Upper lobe of left lung (tissue), 6 donors: ENCODE data around the gene CTSE. TPM values are rescaled to one million over a fixed set of nuclear protein-coding genes. Genes with fewer than 3 reads are reported as not detected.

ENCODE experiments used
- ATAC-seq, 2 donors: fragments of 200-7000 bp; cut with Tn5 transposase; one replicate each; pipeline ENCODE4 v1.9.1; 2022; ENCODE audit warnings: mild to moderate bottlenecking in 2 of 2, moderate library complexity in 2 of 2; ENCODE audit not compliant: low FRiP score in 2 of 2
- DNase-seq, 2 donors: peaks; one replicate each; pipeline ENCODE4 v3.0.0-alpha.2; 2019 to 2020
- H3K27ac ChIP-seq, 4 donors: fragments of 200-600 bp; sonication (generic); one replicate each; pipeline ENCODE4 v1.5.1; 2016 to 2019
- H3K27me3 ChIP-seq, 4 donors: fragments of 200-600 bp; sonication (generic); one replicate each; pipeline ENCODE4 v1.5.1; 2017 to 2019
- H3K36me3 ChIP-seq, 4 donors: fragments of 200-600 bp; sonication (generic); one replicate each; pipeline ENCODE4 v1.5.1; 2016 to 2019
- H3K4me1 ChIP-seq, 4 donors: fragments of 200-600 bp; sonication (generic); one replicate each; pipeline ENCODE4 v1.5.1; 2018 to 2019
- H3K4me3 ChIP-seq, 4 donors: fragments of 200-600 bp; sonication (generic); one replicate each; pipeline ENCODE4 v1.5.1; 2017 to 2019; ENCODE audit warnings: mild to moderate bottlenecking in 2 of 4, moderate library complexity in 1 of 4
- H3K9me3 ChIP-seq, 4 donors: fragments of 200-600 bp; sonication (generic); one replicate each; pipeline ENCODE4 v1.5.1; 2018 to 2019
- EP300 ChIP-seq, 4 donors: sonication (generic); formaldehyde crosslinking; IDR thresholded peaks; one replicate each; pipeline ENCODE4 v1.5.1; 2017; ENCODE audit warnings: antibody characterized with exemption in 4 of 4, control low read depth in 2 of 4
- POLR2A ChIP-seq, 4 donors: fragments of 450-650 bp; IDR thresholded peaks; one replicate each; pipeline ENCODE4 v1.5.1; 2016 to 2017; ENCODE audit warnings: antibody characterized with exemption in 4 of 4, mild to moderate bottlenecking in 2 of 4
- POLR2AphosphoS5 ChIP-seq, 2 donors: sonication (generic); formaldehyde crosslinking; IDR thresholded peaks; one replicate each; pipeline ENCODE4 v1.5.1; 2017; ENCODE audit warnings: antibody characterized with exemption in 2 of 2
- WGBS, 2 donors: methylation state at CpG; one replicate each; pipeline ENCODE4 v1.1.5; 2017 to 2018; 5-methylcytosine and 5-hydroxymethylcytosine counted together
- total RNA-seq, 6 donors: library from RNA; depleted of rRNA in 4 of 6; stranded (reverse); fragments of >200 nt in 4 of 6; gene quantifications; one replicate each; pipeline versions ENCODE4 v1.1.0 to v1.2.1, GENCODE V29; 2016 to 2021
- TF ChIP-seq, protein P1 (sequence below), 6 experiments: fragments of 450-650 bp in 4 of 6; fragments of 200-600 bp in 2 of 6; sonication (generic) in 2 of 6; IDR thresholded peaks; one replicate each; pipeline ENCODE4 v1.5.1; 2016 to 2019; ENCODE audit warnings: antibody characterized with exemption in 6 of 6
- donor health status: DM: no; HTN: no; CAD: no; lungs with moderate emphysema.
- donor health status: DM: no; HTN: yes; CAD: no; lungs with severe emphysema.

CTSE gene
- total RNA-seq, 6 donors from 2014 or later, result 34.6 to 132 (median 106) TPM

GRCh38 chr1:206002871-206003801, 20.6 kb downstream of the CTSE start, which contains the start of gene RAB7B:
Gene RAB7B, minus strand, starts transcription at chr1:206003395. Its CDS starts 9,260 bp downstream, at chr1:205994135.
- H3K27ac ChIP-seq, result peak within 1 kb of the TSS in 3 of 4 donors; percentile 15 to 72 (median 47)
- H3K4me1 ChIP-seq, result peaks cover 8 to 37% (median 22%) of the 10 kb centered on the region in 4 donors
- H3K9me3 ChIP-seq, result no peaks in the 10 kb centered on the region
- H3K27me3 ChIP-seq, result no peaks in the 10 kb centered on the region
- DNase-seq (peak in 1 of 2 donors; percentile 77), ATAC-seq (peak; percentile 61 to 86)
- no peaks in the 10 kb centered on the region for H3K36me3 ChIP-seq
- WGBS, 2 donors, result 28 to 36% methylated on average over 6 to 12 of the region's 12 CpGs
- H3K4me3 ChIP-seq, result peak within 1 kb of the TSS in 3 of 4 donors; percentile 23 to 45 (median 32)
- TF ChIP-seq POLR2AphosphoS5 (IDR thresholded peaks at IDR 0.05) (peak in 1 of 2 donors; percentile 60), POLR2A (IDR thresholded peaks at IDR 0.05) (peak in 1 of 4 donors; percentile 34), EP300 (IDR thresholded peaks at IDR 0.05) (peak in 1 of 4 donors; percentile 26)
- TF ChIP-seq, protein P1, sequence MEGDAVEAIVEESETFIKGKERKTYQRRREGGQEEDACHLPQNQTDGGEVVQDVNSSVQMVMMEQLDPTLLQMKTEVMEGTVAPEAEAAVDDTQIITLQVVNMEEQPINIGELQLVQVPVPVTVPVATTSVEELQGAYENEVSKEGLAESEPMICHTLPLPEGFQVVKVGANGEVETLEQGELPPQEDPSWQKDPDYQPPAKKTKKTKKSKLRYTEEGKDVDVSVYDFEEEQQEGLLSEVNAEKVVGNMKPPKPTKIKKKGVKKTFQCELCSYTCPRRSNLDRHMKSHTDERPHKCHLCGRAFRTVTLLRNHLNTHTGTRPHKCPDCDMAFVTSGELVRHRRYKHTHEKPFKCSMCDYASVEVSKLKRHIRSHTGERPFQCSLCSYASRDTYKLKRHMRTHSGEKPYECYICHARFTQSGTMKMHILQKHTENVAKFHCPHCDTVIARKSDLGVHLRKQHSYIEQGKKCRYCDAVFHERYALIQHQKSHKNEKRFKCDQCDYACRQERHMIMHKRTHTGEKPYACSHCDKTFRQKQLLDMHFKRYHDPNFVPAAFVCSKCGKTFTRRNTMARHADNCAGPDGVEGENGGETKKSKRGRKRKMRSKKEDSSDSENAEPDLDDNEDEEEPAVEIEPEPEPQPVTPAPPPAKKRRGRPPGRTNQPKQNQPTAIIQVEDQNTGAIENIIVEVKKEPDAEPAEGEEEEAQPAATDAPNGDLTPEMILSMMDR (IDR thresholded peaks at IDR 0.05), result no peak

DNA sequence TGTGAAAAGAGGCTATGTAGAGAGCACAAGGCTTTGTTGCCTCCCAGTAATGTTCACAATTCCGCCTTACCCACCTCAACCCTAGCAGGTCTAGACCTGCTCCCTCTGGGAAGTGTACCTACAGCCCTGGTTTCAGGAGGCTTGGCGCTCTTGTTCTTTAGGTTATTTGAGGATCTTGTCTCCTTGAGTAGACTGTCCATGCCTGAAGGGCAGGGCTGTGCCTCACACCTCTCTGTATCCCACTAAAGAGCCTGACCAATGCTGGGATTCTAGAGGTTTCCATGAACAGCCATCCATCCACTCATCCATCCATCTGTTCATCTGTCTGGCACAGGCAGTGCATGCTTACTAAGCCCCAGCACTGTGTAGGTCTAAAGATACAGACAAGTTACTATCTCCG, 21.5 kb downstream of the CTSE start:
- no peaks in the 10 kb centered on the region for H3K36me3 ChIP-seq
- H3K9me3 ChIP-seq, result no peaks in the 10 kb centered on the region
- 96 to 98% methylated on average over 3 of the region's 3 CpGs for WGBS, 2 donors
- peaks cover 8 to 37% (median 22%) of the 10 kb centered on the region in 4 donors for H3K4me1 ChIP-seq
- peak overlapping the region in 1 of 4 donors; percentile 72 for H3K27ac ChIP-seq
- peak in 1 of 2 donors; percentile 17 for DNase-seq
- ATAC-seq, result no peak
- H3K27me3 ChIP-seq, result no peaks in the 10 kb centered on the region
- TF ChIP-seq, protein P1 (IDR thresholded peaks at IDR 0.05), result no peak
- no peak for TF ChIP-seq POLR2A (IDR thresholded peaks at IDR 0.05)
- TF ChIP-seq POLR2AphosphoS5 (IDR thresholded peaks at IDR 0.05), result no peak
- TF ChIP-seq EP300 (IDR thresholded peaks at IDR 0.05), result no peak
- H3K4me3 ChIP-seq, result peak overlapping the region in 2 of 4 donors; percentile 32 to 45

GRCh38 chr1:206001476-206001888, 22.2 kb downstream of the CTSE start:
- peak overlapping the region in 1 of 4 donors; percentile 25 for H3K27ac ChIP-seq
- H3K4me1 ChIP-seq, result peaks cover 8 to 37% (median 21%) of the 10 kb centered on the region in 4 donors
- WGBS, 2 donors, result 32 to 57% methylated on average over 2 to 3 of the region's 3 CpGs
- TF ChIP-seq, protein P1 (IDR thresholded peaks at IDR 0.05), result no peak
- TF ChIP-seq POLR2AphosphoS5 (IDR thresholded peaks at IDR 0.05) (no peak), POLR2A (IDR thresholded peaks at IDR 0.05) (no peak), EP300 (IDR thresholded peaks at IDR 0.05) (no peak)
- no peaks in the 10 kb centered on the region for H3K9me3 ChIP-seq
- no peaks in the 10 kb centered on the region for H3K36me3 ChIP-seq
- peak overlapping the region in 1 of 4 donors; percentile 45 for H3K4me3 ChIP-seq
- H3K27me3 ChIP-seq, result no peaks in the 10 kb centered on the region
- DNase-seq (peak in 1 of 2 donors; percentile 68), ATAC-seq (peak; percentile 49 to 89)

DNA sequence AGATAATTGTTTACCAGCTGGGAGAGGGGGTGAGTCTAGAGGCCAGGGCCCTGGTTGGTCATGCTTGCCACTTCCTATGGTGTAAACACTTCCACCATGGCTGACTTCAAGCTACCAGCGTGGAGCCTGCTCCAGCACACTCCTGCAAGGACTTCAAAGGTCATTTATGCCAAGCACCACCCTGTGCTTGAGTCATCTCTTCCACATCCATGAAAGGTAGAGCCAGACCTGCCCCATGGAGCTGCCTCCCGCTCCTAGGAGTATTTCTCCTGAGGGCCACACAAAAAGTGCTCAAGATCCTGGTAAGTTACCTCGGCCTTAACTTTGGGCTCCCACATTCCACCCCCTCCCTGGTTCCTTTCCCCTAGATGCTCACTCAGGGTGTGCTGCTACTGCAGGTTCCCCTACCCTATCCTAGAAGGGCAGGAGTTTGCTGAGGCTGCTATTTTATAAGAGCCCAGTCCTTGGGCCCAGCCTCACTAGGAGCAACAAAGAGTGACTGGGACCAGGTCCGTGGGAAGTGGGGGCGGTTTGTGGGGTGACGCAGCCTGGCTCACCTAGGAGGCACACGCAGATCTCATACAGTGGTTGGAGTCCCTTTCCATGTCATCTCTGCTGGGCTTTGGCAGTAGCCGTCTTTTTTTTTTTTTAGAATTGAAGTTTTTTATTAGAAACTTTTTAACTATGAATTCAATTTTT, 22.9 kb downstream of the CTSE start:
- ATAC-seq, result no peak
- WGBS, 2 donors, result 82 to 93% methylated on average over 7 to 8 of the region's 8 CpGs
- TF ChIP-seq, protein P1 (IDR thresholded peaks at IDR 0.05), result no peak
- TF ChIP-seq EP300 (IDR thresholded peaks at IDR 0.05), result no peak
- TF ChIP-seq POLR2A (IDR thresholded peaks at IDR 0.05), result no peak
- no peak for TF ChIP-seq POLR2AphosphoS5 (IDR thresholded peaks at IDR 0.05)
- H3K27me3 ChIP-seq, result no peaks in the 10 kb centered on the region
- peaks cover 8 to 37% (median 19%) of the 10 kb centered on the region in 4 donors for H3K4me1 ChIP-seq
- no peaks in the 10 kb centered on the region for H3K9me3 ChIP-seq
- no peak overlapping the region for H3K4me3 ChIP-seq
- H3K36me3 ChIP-seq, result no peaks in the 10 kb centered on the region
- DNase-seq, result peak in 1 of 2 donors; percentile 16
- H3K27ac ChIP-seq, result peak overlapping the region in 1 of 4 donors; percentile 30
